ENCODE measurements around the gene SIRPB1. TPM values are rescaled to one million over a fixed set of nuclear protein-coding genes. Genes with fewer than 3 reads are reported as not detected.

The SIRPB1 gene
- total RNA-seq, 4 donors from 2014 or later, result 0.95 to 3.2 (median 1.7) TPM; not detected in 1

GRCh38 chr20:1627200-1627550 is 7.4 kb upstream of the SIRPB1 start:
- no peak overlapping the region for H3K4me3 ChIP-seq
- H3K4me1 ChIP-seq, result no peaks in the 10 kb centered on the region
- intact Hi-C loops (cut with DNase I; ENCODE audit: low total_unique reads), result no loop called here
- no peaks in the 10 kb centered on the region for H3K36me3 ChIP-seq
- TF ChIP-seq POLR2A (IDR thresholded peaks at IDR 0.05) (no peak), CTCF (IDR thresholded peaks at IDR 0.05) (no peak)
- DNase-seq, result no peak
- no peaks in the 10 kb centered on the region for H3K27me3 ChIP-seq
- H3K27ac ChIP-seq, result no peak overlapping the region
- H3K9me3 ChIP-seq, result no peaks in the 10 kb centered on the region

GRCh38 chr20:1626528-1627199 is 6.9 kb upstream of the SIRPB1 start:
- no peaks in the 10 kb centered on the region for H3K4me1 ChIP-seq
- H3K27me3 ChIP-seq, result no peaks in the 10 kb centered on the region
- intact Hi-C loops (cut with DNase I; ENCODE audit: low total_unique reads), result no loop called here
- H3K9me3 ChIP-seq, result no peaks in the 10 kb centered on the region
- H3K36me3 ChIP-seq, result no peaks in the 10 kb centered on the region
- DNase-seq, result no peak
- no peak overlapping the region for H3K4me3 ChIP-seq
- H3K27ac ChIP-seq, result no peak overlapping the region
- TF ChIP-seq CTCF (IDR thresholded peaks at IDR 0.05) (no peak), POLR2A (IDR thresholded peaks at IDR 0.05) (no peak)

GRCh38 chr20:1625083-1625690 is 5.4 kb upstream of the SIRPB1 start:
- H3K27ac ChIP-seq, result no peak overlapping the region
- H3K4me1 ChIP-seq, result no peaks in the 10 kb centered on the region
- no peak overlapping the region for H3K4me3 ChIP-seq
- no peak for TF ChIP-seq POLR2A (IDR thresholded peaks at IDR 0.05)
- TF ChIP-seq CTCF (IDR thresholded peaks at IDR 0.05), result no peak
- H3K9me3 ChIP-seq, result no peaks in the 10 kb centered on the region
- H3K36me3 ChIP-seq, result no peaks in the 10 kb centered on the region
- intact Hi-C loops (cut with DNase I; ENCODE audit: low total_unique reads), result no loop called here
- H3K27me3 ChIP-seq, result no peaks in the 10 kb centered on the region
- no peak for DNase-seq

- H3K36me3 ChIP-seq, result no peaks in the 10 kb centered on the region
- no peak overlapping the region for H3K27ac ChIP-seq
- DNase-seq, result no peak
- H3K9me3 ChIP-seq, result no peaks in the 10 kb centered on the region
- intact Hi-C loops (cut with DNase I; ENCODE audit: low total_unique reads), result no loop called here
- H3K27me3 ChIP-seq, result no peaks in the 10 kb centered on the region
- no peak overlapping the region for H3K4me3 ChIP-seq
- H3K4me1 ChIP-seq, result no peaks in the 10 kb centered on the region
- TF ChIP-seq POLR2A (IDR thresholded peaks at IDR 0.05) (no peak), CTCF (IDR thresholded peaks at IDR 0.05) (no peak)
These were observed 3.8 kb upstream of the SIRPB1 start for GRCh38 chr20:1623501-1624205.

GRCh38 chr20:1622450-1622849 is 2.6 kb upstream of the SIRPB1 start:
- Histone ChIP-seq H3K36me3 (no peaks in the 10 kb centered on the region), H3K4me1 (no peaks in the 10 kb centered on the region), H3K4me3 (no peak overlapping the region), H3K27me3 (no peaks in the 10 kb centered on the region), H3K9me3 (no peaks in the 10 kb centered on the region), H3K27ac (no peak overlapping the region)
- intact Hi-C loops (cut with DNase I; ENCODE audit: low total_unique reads), result no loop called here
- TF ChIP-seq POLR2A (IDR thresholded peaks at IDR 0.05), result no peak
- no peak for TF ChIP-seq CTCF (IDR thresholded peaks at IDR 0.05)
- DNase-seq, result no peak

Data from uterus (tissue), 4 donors.